BJ (cell line): ENCODE results near the gene UPK2. TPM values are rescaled to one million over a fixed set of nuclear protein-coding genes. Genes with fewer than 3 reads are reported as not detected.

ENCODE experiments used
- CTCF ChIA-PET: fragments of 350-600 bp; formaldehyde crosslinking; extraction: SDS; loops from one replicate; lab custom pipeline; 2021; ENCODE audit warnings: antibody characterized with exemption, inconsistent platforms; lab: Yijun Ruan, JAX
- POLR2A ChIA-PET: fragments of 300-600 bp; sonication (Branson Sonifier 250); formaldehyde crosslinking; extraction: SDS; loops from one replicate; lab custom pipeline; 2021; ENCODE audit warnings: antibody characterized with exemption; lab: Charles Lee
- DNase-seq: peaks from one replicate; pipeline ENCODE4 v3.0.0-alpha.2; 2011; ENCODE audit warnings: low read depth
- H3K27me3 ChIP-seq: 2 replicates; pipeline ENCODE4 v1.6.0; 2011; ENCODE audit warnings: low read length; ENCODE audit not compliant: control insufficient read depth, insufficient read depth
- H3K36me3 ChIP-seq: 2 replicates; pipeline ENCODE4 v1.5.1; 2011; ENCODE audit warnings: low read length; ENCODE audit not compliant: control insufficient read depth, insufficient read depth
- H3K4me3 ChIP-seq: 2 replicates; pipeline ENCODE4 v1.5.1; 2011; ENCODE audit warnings: low read depth, mild to moderate bottlenecking, control low read depth, low read length
- polyA plus RNA-seq: library from polyadenylated mRNA; depleted of rRNA; stranded (reverse); fragments of >200 nt; gene quantifications from 2 replicates; pipeline ENCODE4 v1.2.3, GENCODE V29; 2011
- TF ChIP-seq, protein P1 (sequence below): IDR thresholded peaks from 2 replicates; pipeline ENCODE4 v1.5.1; 2011; ENCODE audit warnings: low read depth, mild to moderate bottlenecking, control low read depth, inconsistent platforms, low read length, moderate library complexity; ENCODE audit not compliant: insufficient read depth

Gene UPK2
- polyA plus RNA-seq, 1 experiment, result 0.20 TPM

DNA sequence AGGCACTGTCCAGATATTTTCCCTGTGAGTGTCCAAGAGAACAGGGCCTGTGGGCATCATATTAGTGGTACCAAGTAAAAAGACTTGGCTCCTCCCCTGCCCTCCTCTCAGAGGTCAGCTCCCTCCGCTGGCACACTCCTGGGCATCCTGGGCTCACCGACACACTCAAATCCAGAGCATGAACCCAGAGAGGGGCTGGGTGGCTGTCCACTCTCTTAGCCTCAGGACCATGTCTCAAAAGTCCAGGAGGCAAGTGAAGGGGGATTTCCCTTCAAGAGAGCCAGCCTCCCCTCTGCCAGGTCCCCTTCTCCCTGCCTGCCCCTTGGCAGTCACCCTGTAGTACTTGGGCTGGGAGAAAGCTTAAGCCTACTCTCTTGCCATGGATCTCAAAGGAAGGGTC, 40.7 kb upstream of the UPK2 start:
- H3K36me3 ChIP-seq, result peaks cover 3% of the 10 kb centered on the region; the same call in 1 of the 2 replicates
- ChIA-PET POLR2A (no interaction called here), CTCF (interaction anchor here (1.1 to 2.5 kb wide), 3 partner anchors 9 to 15 kb away, joined by 3 to 11 read pairs (median 6); partner anchors contain the start of gene BCL9L)
- TF ChIP-seq, protein P1, sequence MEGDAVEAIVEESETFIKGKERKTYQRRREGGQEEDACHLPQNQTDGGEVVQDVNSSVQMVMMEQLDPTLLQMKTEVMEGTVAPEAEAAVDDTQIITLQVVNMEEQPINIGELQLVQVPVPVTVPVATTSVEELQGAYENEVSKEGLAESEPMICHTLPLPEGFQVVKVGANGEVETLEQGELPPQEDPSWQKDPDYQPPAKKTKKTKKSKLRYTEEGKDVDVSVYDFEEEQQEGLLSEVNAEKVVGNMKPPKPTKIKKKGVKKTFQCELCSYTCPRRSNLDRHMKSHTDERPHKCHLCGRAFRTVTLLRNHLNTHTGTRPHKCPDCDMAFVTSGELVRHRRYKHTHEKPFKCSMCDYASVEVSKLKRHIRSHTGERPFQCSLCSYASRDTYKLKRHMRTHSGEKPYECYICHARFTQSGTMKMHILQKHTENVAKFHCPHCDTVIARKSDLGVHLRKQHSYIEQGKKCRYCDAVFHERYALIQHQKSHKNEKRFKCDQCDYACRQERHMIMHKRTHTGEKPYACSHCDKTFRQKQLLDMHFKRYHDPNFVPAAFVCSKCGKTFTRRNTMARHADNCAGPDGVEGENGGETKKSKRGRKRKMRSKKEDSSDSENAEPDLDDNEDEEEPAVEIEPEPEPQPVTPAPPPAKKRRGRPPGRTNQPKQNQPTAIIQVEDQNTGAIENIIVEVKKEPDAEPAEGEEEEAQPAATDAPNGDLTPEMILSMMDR, result no peak
- no peak overlapping the region for H3K4me3 ChIP-seq
- no peaks in the 10 kb centered on the region for H3K27me3 ChIP-seq
- DNase-seq, result no peak

DNA sequence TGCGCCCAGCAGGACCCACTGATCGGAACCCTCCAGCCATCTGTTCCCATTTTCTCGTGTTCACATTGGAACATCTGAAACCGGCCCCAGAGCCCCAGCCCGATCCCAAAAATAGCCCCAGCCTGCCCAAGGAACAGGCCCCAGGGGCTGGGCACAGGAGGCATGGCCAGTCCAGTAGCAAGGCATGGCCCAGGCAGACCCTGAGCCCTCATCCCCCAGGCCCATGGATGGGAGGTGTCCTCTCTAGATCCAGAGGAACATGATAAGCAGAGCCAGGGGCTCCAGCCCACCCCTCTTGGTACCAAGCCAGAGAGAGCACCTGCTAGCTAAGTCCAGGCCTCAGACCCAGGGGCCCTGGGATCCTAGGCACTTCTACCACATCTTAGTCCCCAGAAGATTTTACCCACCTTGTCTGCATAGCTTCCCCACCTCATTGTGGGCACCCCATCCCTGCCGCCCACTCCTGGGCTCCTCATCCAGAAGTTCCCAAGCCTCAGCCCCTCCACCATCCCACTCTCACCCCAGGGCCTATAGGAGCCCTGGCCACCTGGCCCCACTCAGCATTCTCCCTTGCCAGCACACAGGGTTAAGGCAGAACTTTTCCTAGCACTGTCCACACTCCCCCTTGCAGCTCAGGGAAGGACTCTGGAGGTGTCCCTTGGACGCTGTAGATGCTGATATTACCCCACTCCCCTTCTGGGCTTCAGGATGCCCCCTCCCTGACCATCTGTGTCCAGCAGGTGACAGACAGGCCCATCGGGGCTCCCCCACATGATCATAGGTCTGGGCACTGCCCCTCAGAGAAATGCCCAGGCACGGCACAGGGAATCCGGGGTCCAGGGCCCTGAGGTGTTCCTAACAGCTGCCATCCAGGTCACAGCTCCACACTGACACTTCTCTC, 39.9 kb upstream of the UPK2 start:
- TF ChIP-seq, protein P1, result no peak
- CTCF ChIA-PET, result interaction anchor here (1.2 to 2.5 kb wide), 4 partner anchors 10 to 14 kb away, joined by 3 to 11 read pairs (median 6); partner anchors contain the start of gene BCL9L
- Histone ChIP-seq H3K4me3 (peak overlapping the region; percentile 21), H3K36me3 (peaks cover 3% of the 10 kb centered on the region; the same call in 1 of the 2 replicates), H3K27me3 (no peaks in the 10 kb centered on the region)
- no peak for DNase-seq
- POLR2A ChIA-PET, result no interaction called here

DNA sequence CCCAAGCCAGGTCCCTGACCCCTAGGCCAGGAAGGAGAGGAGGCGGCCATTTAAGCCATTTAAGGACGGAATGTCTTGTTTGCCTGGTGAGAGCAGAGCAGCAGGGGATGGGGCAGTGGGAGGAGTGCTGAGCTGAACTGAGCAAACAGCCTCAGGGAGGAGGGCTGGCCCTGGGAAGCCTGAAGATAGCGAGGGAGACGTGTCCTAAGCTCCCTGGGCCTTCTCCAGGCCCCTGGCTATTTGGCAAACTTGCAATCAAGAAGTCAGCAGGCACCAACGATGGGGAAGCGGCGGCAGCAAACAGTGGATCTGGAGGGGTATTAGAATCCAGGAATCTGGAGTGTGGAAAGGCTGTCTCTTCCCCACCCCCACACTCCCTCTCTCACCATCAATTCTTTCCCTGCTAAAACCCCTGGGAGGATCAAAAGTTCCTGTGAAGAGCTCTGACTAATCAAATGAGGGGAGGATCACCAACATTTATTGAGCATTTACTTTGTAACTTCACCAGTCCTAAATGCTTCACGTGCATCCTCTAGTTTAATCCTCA, 39.2 kb upstream of the UPK2 start:
- no peaks in the 10 kb centered on the region for H3K27me3 ChIP-seq
- DNase-seq, result peak; percentile 86
- peaks cover 3% of the 10 kb centered on the region; the same call in 1 of the 2 replicates for H3K36me3 ChIP-seq
- TF ChIP-seq, protein P1, result no peak
- POLR2A ChIA-PET, result interaction anchor here (0.5 kb wide), 1 partner anchor 310 kb away, joined by 3 read pairs; the partner anchor contains the start of gene PHLDB1
- H3K4me3 ChIP-seq, result peak overlapping the region; percentile 21
- CTCF ChIA-PET, result interaction anchor here (1.2 to 2.5 kb wide), 3 partner anchors 9 to 13 kb away, joined by 3 to 11 read pairs (median 8); partner anchors contain the start of gene BCL9L

DNA sequence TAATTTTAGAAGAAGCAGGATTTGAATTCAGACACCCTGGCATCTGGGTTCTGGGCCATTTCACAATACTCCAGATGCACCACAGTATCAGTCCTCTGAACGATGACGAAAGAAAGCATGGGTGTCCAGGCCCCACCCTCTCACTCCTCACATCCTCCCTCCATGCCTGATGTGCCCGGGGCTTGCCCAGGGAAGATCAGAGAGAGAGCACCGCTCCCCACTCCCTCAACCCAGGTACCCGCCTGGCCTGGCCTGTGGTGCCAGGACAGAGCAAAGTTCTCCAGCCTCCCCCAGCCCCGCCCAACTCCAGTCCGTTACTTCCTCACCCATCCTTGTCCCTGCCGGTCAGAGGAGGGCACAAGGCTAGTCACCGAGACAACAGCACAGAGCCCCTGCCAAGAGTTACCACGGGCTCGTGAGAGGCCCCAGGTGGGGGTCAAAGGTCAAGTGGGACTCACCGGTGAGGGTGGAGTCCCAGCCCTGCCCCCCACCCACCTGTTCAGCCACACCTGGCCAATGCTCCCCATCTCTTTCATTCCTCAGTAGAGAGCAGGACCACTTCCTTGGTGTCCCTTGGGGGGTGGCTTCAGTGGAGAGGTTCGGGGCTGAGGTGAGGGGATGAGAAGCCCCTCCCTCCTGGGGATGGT, 38.5 kb upstream of the UPK2 start:
- Histone ChIP-seq H3K4me3 (peak overlapping the region; percentile 38), H3K27me3 (no peaks in the 10 kb centered on the region), H3K36me3 (peaks cover 2% of the 10 kb centered on the region; the same call in 1 of the 2 replicates)
- no peak for DNase-seq
- TF ChIP-seq, protein P1, result no peak
- CTCF ChIA-PET, result interaction anchor here (0.6 to 2.5 kb wide), 3 partner anchors 8 to 323 kb away, joined by 3 to 11 read pairs (median 3); partner anchors contain the start of gene BCL9L
- POLR2A ChIA-PET, result interaction anchor here (0.7 kb wide), 1 partner anchor 8 kb away, joined by 5 read pairs; no protein-coding TSS in a partner anchor
